Memory B cell (primary cell): ENCODE measurements around the gene DLST.

Source experiments
- ATAC-seq: fragments of 150-1000 bp; cut with Tn5 transposase; 2 replicates; pipeline ENCODE4 v1.10.0; 2021; ENCODE audit warnings: low read depth, mild to moderate bottlenecking, moderate library complexity
- DNase-seq, 2 donors: peaks; one replicate each; pipeline ENCODE4 v3.0.0; 2022; ENCODE audit warnings: low spot score in 2 of 2
- H3K27ac Mint-ChIP-seq: one replicate; pipeline ENCODE4 v1.8.0; 2022; ENCODE audit warnings: mild to moderate bottlenecking, moderate library complexity, mixed read lengths
- H3K27me3 Mint-ChIP-seq: one replicate; pipeline ENCODE4 v1.8.0; 2022; ENCODE audit warnings: mixed read lengths
- H3K36me3 Mint-ChIP-seq: one replicate; pipeline ENCODE4 v1.8.0; 2022; ENCODE audit warnings: mild to moderate bottlenecking, mixed read lengths
- H3K4me1 Mint-ChIP-seq: one replicate; pipeline ENCODE4 v1.8.0; 2022; ENCODE audit warnings: mixed read lengths
- H3K4me3 Mint-ChIP-seq: one replicate; pipeline ENCODE4 v1.8.0; 2022; ENCODE audit warnings: mild to moderate bottlenecking, moderate library complexity, mixed read lengths
- H3K9me3 Mint-ChIP-seq: one replicate; pipeline ENCODE4 v1.8.0; 2022; ENCODE audit warnings: mixed read lengths

DLST gene

GRCh38 chr14:74852922-74853530, 28.7 kb upstream of the DLST start:
- Mint-ChIP-seq H3K4me3 (no peak overlapping the region), H3K36me3 (no peaks in the 10 kb centered on the region), H3K9me3 (no peaks in the 10 kb centered on the region), H3K4me1 (peaks cover 18% of the 10 kb centered on the region), H3K27ac (peak overlapping the region; percentile 45), H3K27me3 (no peaks in the 10 kb centered on the region)
- ATAC-seq = peak; percentile 31
- no peak for DNase-seq

GRCh38 chr14:74853581-74853980, 28.1 kb upstream of the DLST start:
- no peak for DNase-seq
- H3K27me3 Mint-ChIP-seq = no peaks in the 10 kb centered on the region
- H3K4me1 Mint-ChIP-seq = peaks cover 18% of the 10 kb centered on the region
- no peaks in the 10 kb centered on the region for H3K36me3 Mint-ChIP-seq
- H3K4me3 Mint-ChIP-seq = no peak overlapping the region
- no peaks in the 10 kb centered on the region for H3K9me3 Mint-ChIP-seq
- peak overlapping the region; percentile 45 for H3K27ac Mint-ChIP-seq
- ATAC-seq = no peak

GRCh38 chr14:74855021-74855420, 26.7 kb upstream of the DLST start:
- ATAC-seq = no peak
- H3K36me3 Mint-ChIP-seq = no peaks in the 10 kb centered on the region
- no peak overlapping the region for H3K4me3 Mint-ChIP-seq
- H3K27me3 Mint-ChIP-seq = no peaks in the 10 kb centered on the region
- H3K9me3 Mint-ChIP-seq = no peaks in the 10 kb centered on the region
- DNase-seq = no peak
- no peak overlapping the region for H3K27ac Mint-ChIP-seq
- H3K4me1 Mint-ChIP-seq = peaks cover 14% of the 10 kb centered on the region

- H3K9me3 Mint-ChIP-seq = no peaks in the 10 kb centered on the region
These were observed 25.8 kb upstream of the DLST start for GRCh38 chr14:74855945-74856344.

GRCh38 chr14:74856366-74856765, 25.4 kb upstream of the DLST start:
- DNase-seq = no peak
- no peak for ATAC-seq
- Mint-ChIP-seq H3K4me3 (no peak overlapping the region), H3K36me3 (no peaks in the 10 kb centered on the region), H3K4me1 (peaks cover 14% of the 10 kb centered on the region), H3K9me3 (no peaks in the 10 kb centered on the region), H3K27ac (no peak overlapping the region), H3K27me3 (no peaks in the 10 kb centered on the region)

More at GRCh38 chr14:74855945-74856344, 25.8 kb upstream of the DLST start:
- Mint-ChIP-seq H3K36me3 (no peaks in the 10 kb centered on the region), H3K27ac (peak overlapping the region; percentile 25), H3K4me3 (no peak overlapping the region), H3K27me3 (no peaks in the 10 kb centered on the region), H3K4me1 (peaks cover 14% of the 10 kb centered on the region)
- ATAC-seq = peak; percentile 84
- no peak for DNase-seq

GRCh38 chr14:74858022-74858421, 23.7 kb upstream of the DLST start:
- Mint-ChIP-seq H3K4me3 (no peak overlapping the region), H3K9me3 (no peaks in the 10 kb centered on the region), H3K27me3 (no peaks in the 10 kb centered on the region), H3K36me3 (no peaks in the 10 kb centered on the region), H3K27ac (no peak overlapping the region), H3K4me1 (peaks cover 13% of the 10 kb centered on the region)
- DNase-seq (no peak), ATAC-seq (no peak)

- H3K4me1 Mint-ChIP-seq = peaks cover 9% of the 10 kb centered on the region
- H3K9me3 Mint-ChIP-seq = no peaks in the 10 kb centered on the region
- H3K36me3 Mint-ChIP-seq = no peaks in the 10 kb centered on the region
- no peaks in the 10 kb centered on the region for H3K27me3 Mint-ChIP-seq
- H3K4me3 Mint-ChIP-seq = no peak overlapping the region
- H3K27ac Mint-ChIP-seq = no peak overlapping the region
- no peak for DNase-seq
- ATAC-seq = no peak
These were observed 21.8 kb upstream of the DLST start for GRCh38 chr14:74859757-74860552.

GRCh38 chr14:74860899-74861733, 20.6 kb upstream of the DLST start:
- Mint-ChIP-seq H3K27me3 (no peaks in the 10 kb centered on the region), H3K27ac (no peak overlapping the region), H3K36me3 (no peaks in the 10 kb centered on the region), H3K9me3 (no peaks in the 10 kb centered on the region), H3K4me1 (peaks cover 4% of the 10 kb centered on the region), H3K4me3 (no peak overlapping the region)
- ATAC-seq (peak; percentile 75), DNase-seq (peak; percentile 89 to 93)

- ATAC-seq = no peak
- no peak overlapping the region for H3K27ac Mint-ChIP-seq
These were observed 20.0 kb upstream of the DLST start for GRCh38 chr14:74861734-74862090.

GRCh38 chr14:74863274-74863673, 18.4 kb upstream of the DLST start:
- ATAC-seq (no peak), DNase-seq (no peak)
- no peak overlapping the region for H3K27ac Mint-ChIP-seq
- H3K27me3 Mint-ChIP-seq = no peaks in the 10 kb centered on the region
- peaks cover 8% of the 10 kb centered on the region for H3K4me1 Mint-ChIP-seq
- H3K9me3 Mint-ChIP-seq = no peaks in the 10 kb centered on the region
- H3K4me3 Mint-ChIP-seq = no peak overlapping the region
- no peaks in the 10 kb centered on the region for H3K36me3 Mint-ChIP-seq

More at GRCh38 chr14:74861734-74862090, 20.0 kb upstream of the DLST start:
- Mint-ChIP-seq H3K9me3 (no peaks in the 10 kb centered on the region), H3K4me1 (peaks cover 4% of the 10 kb centered on the region), H3K27me3 (no peaks in the 10 kb centered on the region), H3K4me3 (no peak overlapping the region), H3K36me3 (no peaks in the 10 kb centered on the region)
- no peak for DNase-seq

- H3K9me3 Mint-ChIP-seq = no peaks in the 10 kb centered on the region
- no peak for ATAC-seq
- no peak overlapping the region for H3K27ac Mint-ChIP-seq
- no peaks in the 10 kb centered on the region for H3K36me3 Mint-ChIP-seq
- peaks cover 8% of the 10 kb centered on the region for H3K4me1 Mint-ChIP-seq
- H3K4me3 Mint-ChIP-seq = no peak overlapping the region
- no peaks in the 10 kb centered on the region for H3K27me3 Mint-ChIP-seq
- no peak for DNase-seq
These were observed 17.5 kb upstream of the DLST start for GRCh38 chr14:74864198-74864597.

GRCh38 chr14:74865156-74865555, 16.6 kb upstream of the DLST start:
- no peaks in the 10 kb centered on the region for H3K36me3 Mint-ChIP-seq
- no peak overlapping the region for H3K4me3 Mint-ChIP-seq
- H3K27ac Mint-ChIP-seq = no peak overlapping the region
- H3K9me3 Mint-ChIP-seq = no peaks in the 10 kb centered on the region
- peaks cover 8% of the 10 kb centered on the region for H3K4me1 Mint-ChIP-seq
- no peak for ATAC-seq
- no peaks in the 10 kb centered on the region for H3K27me3 Mint-ChIP-seq
- DNase-seq = no peak

- H3K27ac Mint-ChIP-seq = no peak overlapping the region
- H3K36me3 Mint-ChIP-seq = no peaks in the 10 kb centered on the region
- DNase-seq = no peak
- H3K4me1 Mint-ChIP-seq = peaks cover 8% of the 10 kb centered on the region
- H3K27me3 Mint-ChIP-seq = no peaks in the 10 kb centered on the region
- ATAC-seq = no peak
- no peaks in the 10 kb centered on the region for H3K9me3 Mint-ChIP-seq
- no peak overlapping the region for H3K4me3 Mint-ChIP-seq
These were observed 14.9 kb upstream of the DLST start for GRCh38 chr14:74866708-74867389.

- DNase-seq (no peak), ATAC-seq (no peak)
- H3K4me1 Mint-ChIP-seq = peaks cover 8% of the 10 kb centered on the region
- no peak overlapping the region for H3K27ac Mint-ChIP-seq
- no peaks in the 10 kb centered on the region for H3K27me3 Mint-ChIP-seq
- no peak overlapping the region for H3K4me3 Mint-ChIP-seq
- no peaks in the 10 kb centered on the region for H3K9me3 Mint-ChIP-seq
- no peaks in the 10 kb centered on the region for H3K36me3 Mint-ChIP-seq
These were observed 14.0 kb upstream of the DLST start for GRCh38 chr14:74867673-74868072.
